Heart left ventricle (tissue), 13 donors: ENCODE data around the gene TEX55.

ENCODE experiments used
- CTCF ChIP-seq, 12 donors: fragments of 200-600 bp; sonication (generic) in 4 of 12; IDR thresholded peaks; one replicate each; pipeline versions ENCODE4 v1.5.0 to v1.8.0; 2018 to 2022; ENCODE audit warnings: antibody characterized with exemption in 12 of 12, mild to moderate bottlenecking in 5 of 12
- POLR2A ChIP-seq, 2 donors: fragments of 450-650 bp; IDR thresholded peaks; one replicate each; pipeline ENCODE4 v1.6.1; 2017; ENCODE audit warnings: antibody characterized with exemption in 2 of 2, mild to moderate bottlenecking in 2 of 2, moderate library complexity in 2 of 2
- donor health status: ischemic (EF 13 %, LVEDD 7.1; RV severe dilation, severe dysfunction).
- donor health status: DM: no; HTN: yes; CAD: no.
- donor health status: DM: no; HTN: no; CAD: no.
- donor health status: ischemic (EF 25% LVEDD 6.9; RV normal size, moderate dysfunction).
- donor health status: ischemic (EF 25% LVEDD 5.7; RV mildly dilated, moderate dysfunction).
- donor health status: ischemic (EF 35%, LVEDD 5.7; RV mildly dilated, moderate dysfunction).
- donor health status: nonischemic (EF 11% LVEDD 7.7; RV severe dilation, severe dysfunction).
- donor health status: DM: yes; HTN: yes; CAD: no.
- donor health status: PGD.
- donor health status: ischemic (EF 29% LVEDD 5.4; RV normal size, mild dysfunction).
- donor health status: nonischemic (EF 23%, LVEDD 6.1; RV moderate dilation, normal function).

GRCh38 chr3:119184111-119184510 is 38.1 kb downstream of the TEX55 start:
- TF ChIP-seq CTCF (IDR thresholded peaks at IDR 0.05) = no peak
- no peak for TF ChIP-seq POLR2A (IDR thresholded peaks at IDR 0.05)
